GM19043 (cell line): ENCODE results near the gene PHF2.

Source experiments
- ATAC-seq: cut with Tn5 transposase; IDR thresholded peaks from one replicate; pipeline ENCODE4 v1.9.1; 2021; ENCODE audit warnings: low read depth; ENCODE audit not compliant: unreplicated experiment

The PHF2 gene

GRCh38 chr9:93598647-93599241 lies 22.4 kb downstream of the PHF2 start:
- no peak for ATAC-seq

GRCh38 chr9:93599571-93600403 lies 23.4 kb downstream of the PHF2 start:
- ATAC-seq, result no peak

DNA sequence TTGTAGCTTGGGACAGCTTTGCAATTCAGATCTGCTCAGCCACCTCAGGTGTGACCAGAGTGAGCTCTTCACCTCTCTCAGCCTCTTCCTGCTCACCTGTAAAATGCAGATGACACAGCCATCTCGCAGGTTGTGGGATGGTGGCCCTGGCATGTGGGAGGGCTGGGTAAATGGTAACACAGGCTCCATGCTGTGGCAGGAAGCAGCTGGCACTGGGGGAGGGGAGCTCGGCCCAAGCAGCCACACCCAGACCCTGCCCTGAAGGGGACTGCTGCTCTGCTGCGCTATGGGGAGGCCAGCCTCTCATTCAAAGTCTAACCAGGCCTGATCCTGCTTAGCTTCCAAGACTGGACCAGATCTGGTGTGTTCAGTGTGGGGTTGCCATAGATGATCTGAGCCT lies 24.1 kb downstream of the PHF2 start:
- no peak for ATAC-seq

DNA sequence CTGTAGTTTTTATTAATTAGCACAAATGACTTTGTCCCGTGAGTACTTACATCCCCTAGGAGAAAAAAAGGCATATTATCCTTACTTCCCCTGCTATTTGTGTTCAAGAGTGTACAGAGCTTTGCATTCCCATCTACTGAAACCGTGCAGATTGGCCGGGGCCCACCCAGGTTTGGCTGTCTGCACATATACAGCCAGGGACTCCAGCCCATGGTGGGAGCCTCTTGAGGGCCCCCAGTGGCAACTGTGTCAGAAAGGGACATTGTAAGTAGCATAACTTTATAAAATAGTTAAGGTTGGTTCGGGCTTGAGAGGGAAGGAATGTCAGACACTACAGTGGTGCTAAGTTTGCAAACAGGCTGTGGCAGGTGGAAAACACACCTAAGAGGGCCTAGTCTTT lies 24.7 kb downstream of the PHF2 start:
- ATAC-seq, result no peak

- no peak for ATAC-seq
These were observed 25.3 kb downstream of the PHF2 start for GRCh38 chr9:93601666-93602065.

DNA sequence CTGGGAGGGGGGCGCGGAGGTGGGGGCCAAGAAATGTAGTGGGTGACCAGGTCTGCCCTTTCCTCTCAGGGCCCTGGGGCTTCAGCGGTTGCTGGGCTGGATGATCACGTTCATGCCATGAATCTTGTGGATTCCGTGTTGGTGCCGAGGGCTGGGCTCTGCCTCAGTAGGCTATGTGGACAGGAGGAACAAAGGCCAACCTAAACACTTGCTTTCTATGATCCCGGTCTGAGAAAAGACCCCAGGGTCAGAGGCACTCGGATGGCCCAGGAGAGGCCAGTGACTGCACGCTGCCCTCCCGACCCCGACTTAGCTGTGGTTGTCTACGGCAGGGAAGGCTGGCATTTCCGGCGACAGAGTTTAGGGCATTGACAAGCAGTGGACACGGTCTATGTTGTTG lies 26.6 kb downstream of the PHF2 start:
- ATAC-seq, result no peak

GRCh38 chr9:93603906-93604326 lies 27.5 kb downstream of the PHF2 start:
- ATAC-seq, result no peak

DNA sequence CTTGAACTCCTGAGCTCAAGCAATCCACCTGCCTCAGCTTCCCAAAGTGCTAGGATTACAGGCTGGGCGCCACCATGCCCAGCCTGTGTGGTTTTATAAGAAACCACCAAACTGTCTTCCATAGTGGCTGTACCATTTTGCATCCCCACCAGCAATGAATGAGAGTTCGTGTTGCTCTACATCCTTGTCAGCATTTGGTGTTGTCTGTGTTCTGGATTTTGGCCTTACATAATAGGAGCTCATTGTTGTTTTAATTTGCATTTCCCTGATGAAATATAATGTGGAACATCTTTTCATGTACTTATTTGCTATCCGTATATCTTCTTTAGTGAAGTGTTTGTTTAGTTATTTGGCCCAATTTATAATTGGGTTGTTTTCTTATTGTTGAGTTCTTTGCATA lies 29.8 kb downstream of the PHF2 start:
- no peak for ATAC-seq

- ATAC-seq, result no peak
These were observed 33.8 kb downstream of the PHF2 start for GRCh38 chr9:93610206-93610605.

DNA sequence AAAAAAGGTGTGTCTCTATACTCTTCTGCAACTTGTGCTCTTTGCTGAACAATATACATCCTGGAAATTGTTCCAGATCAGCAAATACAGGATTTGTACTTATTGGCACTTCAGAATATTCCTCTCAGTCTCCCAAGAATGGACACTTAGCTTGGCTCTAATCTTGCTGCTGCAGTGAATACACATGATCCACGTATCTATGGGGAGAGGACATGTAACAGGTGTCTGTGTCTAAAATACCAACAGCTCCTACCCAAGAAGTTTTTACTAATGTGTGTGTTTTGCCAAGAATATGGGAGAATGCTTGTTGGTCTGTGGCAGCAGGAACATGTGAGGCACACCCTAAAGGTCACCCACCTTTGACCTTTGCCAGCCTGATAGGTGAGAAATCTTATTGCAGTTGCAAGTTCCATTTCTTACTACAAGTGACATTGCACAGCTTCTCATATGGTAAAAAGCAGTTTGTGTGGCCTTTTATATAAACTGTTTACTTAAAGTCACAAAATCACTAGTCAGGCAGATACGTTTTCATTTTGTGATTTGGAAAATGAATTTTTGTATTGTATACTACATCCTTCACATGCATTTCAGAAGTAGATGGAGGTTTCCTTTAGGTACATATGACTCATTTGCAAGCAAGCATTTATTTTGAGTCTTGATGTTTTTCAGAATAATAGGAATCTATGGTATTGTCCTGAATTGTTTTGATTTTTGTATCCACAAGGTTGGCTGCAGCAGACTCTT lies 35.8 kb downstream of the PHF2 start:
- ATAC-seq, result no peak

DNA sequence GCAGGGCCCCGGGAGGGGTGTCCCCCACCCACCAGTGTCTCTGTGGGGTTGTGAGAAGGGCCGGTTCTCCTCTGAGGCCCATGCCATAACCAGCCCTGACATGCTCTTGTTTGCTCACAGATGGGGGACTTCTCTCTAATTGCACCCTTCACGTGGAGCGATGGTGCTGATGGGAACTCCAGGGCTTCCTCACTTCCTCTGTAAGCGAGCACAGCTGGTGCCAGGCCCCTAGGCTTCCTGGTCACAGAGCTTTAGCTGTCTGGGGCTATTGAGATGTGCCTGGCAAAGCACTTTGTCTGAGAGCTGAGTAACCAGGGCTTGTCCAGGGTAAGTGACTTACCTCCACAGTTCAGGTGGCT lies 36.4 kb downstream of the PHF2 start:
- no peak for ATAC-seq

DNA sequence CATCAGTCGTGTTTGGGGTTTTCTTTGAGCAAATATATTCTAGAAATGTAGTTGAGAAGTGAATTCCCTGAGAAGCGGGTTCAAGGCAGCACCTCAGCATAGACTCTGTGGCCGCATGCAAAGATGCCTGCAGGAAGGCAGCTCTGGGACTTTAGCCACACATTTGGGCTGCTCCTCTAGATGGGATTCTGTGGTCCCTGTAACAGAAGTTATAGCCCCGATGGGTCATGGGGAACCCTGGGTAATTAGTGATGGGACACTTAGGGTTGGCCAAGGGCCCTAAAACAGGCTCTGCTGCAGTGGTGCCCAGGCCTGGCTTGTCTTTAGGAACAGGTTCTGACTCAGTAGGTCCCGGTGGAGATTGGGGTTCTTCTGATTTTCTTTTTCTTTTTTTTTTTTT lies 36.8 kb downstream of the PHF2 start:
- ATAC-seq, result no peak

DNA sequence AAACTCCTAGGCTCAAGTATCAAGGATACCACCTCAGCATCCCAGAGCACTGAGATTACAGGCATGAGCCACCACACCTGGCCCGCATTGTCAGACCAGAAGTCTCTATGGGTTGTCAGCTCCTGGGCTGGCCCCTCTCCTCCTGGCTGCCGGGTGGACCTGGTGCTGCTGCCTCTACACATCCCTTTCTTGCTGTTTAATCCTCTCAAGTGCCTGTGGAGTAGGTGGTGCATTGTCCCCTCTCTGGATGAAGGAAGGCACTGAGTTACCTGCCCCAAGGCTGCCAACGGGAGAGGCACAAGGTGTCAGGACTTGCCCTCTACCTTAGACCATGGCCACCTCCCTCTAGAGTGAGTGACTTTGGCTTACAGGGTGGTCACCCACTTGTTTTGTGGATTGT lies 37.4 kb downstream of the PHF2 start:
- no peak for ATAC-seq

DNA sequence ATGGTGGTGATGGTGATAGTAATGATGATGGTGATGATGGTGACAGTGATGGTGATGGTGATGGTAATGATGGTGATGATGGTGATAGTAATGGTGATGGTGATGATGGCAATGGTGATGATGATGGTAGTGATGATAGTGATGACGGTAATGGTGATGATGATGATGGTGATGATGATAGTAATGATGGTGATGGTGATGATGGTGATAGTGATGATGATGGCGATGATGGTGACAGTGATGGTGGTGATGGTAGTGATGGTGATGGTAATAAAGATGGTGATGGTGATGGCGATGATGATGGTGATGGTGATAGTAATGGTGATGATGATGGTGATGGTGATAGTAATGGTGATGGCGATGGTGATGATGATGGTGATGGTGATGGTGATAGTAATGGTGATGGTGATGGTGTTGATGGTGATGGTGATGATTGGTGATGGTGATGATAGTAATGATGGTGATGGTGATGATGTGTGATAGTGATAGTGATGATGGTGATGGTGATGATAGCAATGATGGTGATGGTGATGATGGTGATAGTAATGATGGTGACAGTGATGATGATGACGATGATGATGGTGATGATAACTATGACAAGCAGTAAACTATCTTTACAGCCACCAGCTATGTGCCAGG lies 38.6 kb downstream of the PHF2 start:
- ATAC-seq, result no peak

DNA sequence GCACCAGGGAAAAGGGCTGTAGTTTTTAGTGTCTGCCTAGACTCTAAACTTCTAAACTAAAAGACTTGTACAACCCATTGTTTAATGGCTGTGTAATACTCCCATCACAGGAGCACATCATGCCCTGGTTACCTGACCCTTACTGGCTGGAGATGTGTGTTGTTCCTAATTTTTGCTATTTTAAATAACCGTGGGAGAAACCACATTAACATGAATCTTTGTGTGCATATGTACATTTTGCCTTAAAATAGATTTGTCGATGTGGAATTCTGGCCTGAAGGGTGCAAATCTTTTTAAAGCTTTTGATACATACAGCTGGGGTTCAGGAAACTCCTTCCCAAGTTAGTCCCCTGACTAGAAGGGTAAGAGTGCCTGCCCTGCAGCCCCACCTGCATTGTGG lies 39.7 kb downstream of the PHF2 start:
- no peak for ATAC-seq

DNA sequence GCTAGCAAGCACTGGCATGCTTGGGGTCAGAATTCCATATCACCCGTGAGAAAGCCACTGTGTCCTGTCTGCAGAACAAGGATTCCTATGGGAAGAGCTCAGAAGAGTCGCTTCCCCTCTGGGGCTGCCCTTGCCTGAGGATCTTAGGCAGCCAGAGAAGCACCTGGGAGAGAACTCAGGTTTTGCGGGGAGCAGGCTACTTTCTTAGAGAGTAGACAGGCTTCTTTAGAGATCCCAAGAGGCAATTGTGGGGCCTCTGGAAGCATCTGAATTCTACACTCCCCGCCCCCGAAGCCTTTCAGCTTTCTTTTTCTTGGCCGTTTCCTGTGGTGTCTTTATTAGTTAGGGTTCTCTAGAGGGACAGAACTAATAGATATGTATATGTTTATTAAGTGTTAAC lies 40.9 kb downstream of the PHF2 start:
- ATAC-seq, result no peak

DNA sequence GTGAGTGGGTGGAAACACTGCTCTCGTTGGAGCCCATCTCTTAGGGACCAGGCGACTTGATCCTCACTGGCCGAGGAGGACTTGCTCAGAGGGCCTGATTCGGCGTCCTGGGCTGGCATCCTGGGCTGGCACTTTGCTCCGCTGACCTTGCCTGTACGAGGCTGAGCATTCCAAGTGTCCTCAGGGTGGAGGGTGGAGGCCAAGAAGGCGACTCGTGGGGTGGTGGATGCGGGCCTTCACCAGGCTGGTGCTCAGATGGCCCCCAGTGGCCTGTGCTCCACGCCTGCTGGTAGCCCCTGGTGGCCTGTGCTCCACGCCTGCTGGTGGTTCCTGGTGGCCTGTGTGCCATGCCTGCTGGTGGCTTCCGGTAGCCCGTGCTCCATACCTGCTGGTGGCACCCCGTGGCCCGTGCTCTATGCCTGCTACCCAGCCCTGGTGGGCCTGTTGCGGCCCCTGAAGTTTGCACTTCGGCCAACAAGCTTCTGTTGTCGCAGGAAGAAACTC lies 42.9 kb downstream of the PHF2 start:
- no peak for ATAC-seq

DNA sequence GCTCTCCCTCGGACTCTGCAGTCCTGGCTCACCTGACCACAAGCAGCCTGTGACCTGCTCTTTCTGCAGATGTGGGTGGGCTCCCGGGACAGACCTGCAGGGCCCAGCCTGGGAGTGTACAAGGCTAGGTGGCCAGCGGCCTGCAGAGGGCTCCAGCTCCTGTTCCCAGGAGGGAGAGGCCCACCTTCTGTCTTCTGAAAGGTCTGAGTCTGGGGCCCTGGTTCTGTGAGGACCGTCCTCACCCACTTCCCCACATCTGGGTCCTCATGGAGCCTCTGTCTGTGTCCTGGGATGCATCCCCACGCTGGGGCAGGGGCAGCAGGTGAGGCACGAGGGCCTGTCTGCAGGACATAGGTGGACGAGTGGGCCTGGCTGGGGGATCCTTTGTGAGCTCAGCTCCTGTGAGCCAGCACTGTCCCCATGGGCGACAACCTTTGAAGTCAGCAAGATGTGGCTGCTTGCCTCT lies 43.7 kb downstream of the PHF2 start:
- ATAC-seq, result no peak

- ATAC-seq, result no peak
These were observed 44.8 kb downstream of the PHF2 start for GRCh38 chr9:93620881-93621820.

DNA sequence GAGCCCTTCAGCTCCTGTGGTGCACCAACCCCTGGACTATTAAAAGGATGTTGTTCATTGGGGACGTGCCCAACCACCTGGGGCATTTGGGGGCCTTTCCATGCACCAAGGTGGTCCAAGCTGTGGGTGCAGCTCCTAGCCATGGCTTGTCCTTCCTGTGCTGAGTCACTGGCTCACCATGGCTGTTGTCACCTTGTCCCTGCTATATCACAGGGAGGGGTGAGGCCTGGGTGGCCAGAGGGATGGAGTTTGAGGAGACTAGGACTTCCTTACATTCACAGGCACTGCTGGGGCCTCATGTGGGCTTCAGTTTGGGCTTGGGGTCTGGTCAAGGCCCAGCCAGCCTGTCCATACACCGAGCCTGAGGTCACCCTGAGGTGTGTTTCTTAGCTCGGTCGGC lies 45.5 kb downstream of the PHF2 start:
- ATAC-seq, result no peak
